BE2C (cell line): ENCODE measurements around the gene SEC62.

Experiments used
- DNase-seq: peaks from one replicate; pipeline ENCODE4 v3.0.0-alpha.2; 2020
- H3K27me3 ChIP-seq: fragments of 250-450 bp; sonication (Bioruptor Pico); 2 replicates; pipeline ENCODE4 v1.5.1; 2020; ENCODE audit warnings: mild to moderate bottlenecking
- H3K36me3 ChIP-seq: fragments of 250-450 bp; sonication (Bioruptor Pico); 2 replicates; pipeline ENCODE4 v1.5.1; 2020; ENCODE audit warnings: mild to moderate bottlenecking
- H3K4me1 ChIP-seq: fragments of 250-450 bp; sonication (Bioruptor Pico); 2 replicates; pipeline ENCODE4 v1.5.1; 2020
- H3K4me3 ChIP-seq: 2 replicates; pipeline ENCODE4 v1.5.1; 2011; ENCODE audit warnings: low read depth, low read length
- H3K9me3 ChIP-seq: fragments of 250-450 bp; sonication (Bioruptor Pico); 2 replicates; pipeline ENCODE4 v1.5.1; 2020
- CTCF ChIP-seq: IDR thresholded peaks from 2 replicates; pipeline ENCODE4 v1.5.1; 2012; ENCODE audit warnings: mild to moderate bottlenecking, low read depth, low read length

Gene SEC62

GRCh38 chr3:170046269-170047132 is 79.9 kb downstream of the SEC62 start:
- Histone ChIP-seq H3K36me3 (no peaks in the 10 kb centered on the region), H3K4me1 (no peaks in the 10 kb centered on the region), H3K9me3 (no peaks in the 10 kb centered on the region), H3K4me3 (no peak overlapping the region), H3K27me3 (peaks cover 6% of the 10 kb centered on the region)
- DNase-seq = no peak
- no peak for TF ChIP-seq CTCF

- DNase-seq = no peak
- Histone ChIP-seq H3K9me3 (no peaks in the 10 kb centered on the region; the same call in 1 of the 2 replicates), H3K4me3 (no peak overlapping the region), H3K36me3 (no peaks in the 10 kb centered on the region), H3K4me1 (no peaks in the 10 kb centered on the region), H3K27me3 (no peaks in the 10 kb centered on the region; the same call in 1 of the 2 replicates)
- no peak for TF ChIP-seq CTCF
These were observed 80.5 kb downstream of the SEC62 start for GRCh38 chr3:170047133-170047404.
